HepG2 (cell line): ENCODE data around the gene GFRA1.

Source experiments
- CBFB ChIP-seq: sonication (generic); formaldehyde crosslinking; IDR thresholded peaks from 2 replicates; pipeline ENCODE4 v1.4.0; 2020; ENCODE audit warnings: missing genetic modification reagents
- CREM ChIP-seq, 2 experiments: sonication (generic) in 1 of 2; formaldehyde crosslinking in 1 of 2; IDR thresholded peaks; 2 replicates each; pipeline versions ENCODE4 v1.4.0 to v1.6.1; 2016 to 2020; ENCODE audit warnings: antibody characterized with exemption in 1 of 2, mild to moderate bottlenecking in 1 of 2, missing genetic modification reagents in 1 of 2
- EZH2 ChIP-seq: conservative IDR thresholded peaks from 2 replicates; pipeline ENCODE4 v1.6.1; 2012; ENCODE audit warnings: mild to moderate bottlenecking, low read depth, low read length, moderate library complexity
- HMGA1 ChIP-seq: sonication (generic); formaldehyde crosslinking; conservative IDR thresholded peaks from 2 replicates; pipeline ENCODE4 v1.4.0; 2020; ENCODE audit warnings: missing genetic modification reagents
- POLR2A ChIP-seq, 2 experiments: IDR thresholded peaks; 2 replicates each; pipeline ENCODE4 v1.6.1; 2011; ENCODE audit warnings: low read depth in 2 of 2, low read length in 2 of 2, mild to moderate bottlenecking in 1 of 2, moderate library complexity in 1 of 2; ENCODE audit not compliant: insufficient read depth in 1 of 2
- REXO4 ChIP-seq: sonication (generic); formaldehyde crosslinking; IDR thresholded peaks from 2 replicates; pipeline ENCODE4 v1.8.0; 2022; ENCODE audit warnings: missing genetic modification reagents, mild to moderate bottlenecking, borderline replicate concordance
- SP1 ChIP-seq, 2 experiments: fragments of 450-650 bp in 1 of 2; sonication (generic) in 1 of 2; formaldehyde crosslinking in 1 of 2; IDR thresholded peaks; 2 replicates each; pipeline versions ENCODE4 v1.4.0 to v1.6.1; 2016 to 2020; ENCODE audit warnings: missing genetic modification reagents in 1 of 2
- TCF7L2 ChIP-seq: IDR thresholded peaks from 2 replicates; pipeline ENCODE4 v1.6.1; 2011; ENCODE audit warnings: mild to moderate bottlenecking, low read depth, low read length, moderate library complexity
- ZNF274 ChIP-seq: sonication (generic); formaldehyde crosslinking; IDR thresholded peaks from 2 replicates; pipeline ENCODE4 v1.5.1; 2020; ENCODE audit warnings: mild to moderate bottlenecking, missing genetic modification reagents

- TF ChIP-seq CBFB (CRISPR knock-in tag) (no peak), REXO4 (no peak), TCF7L2 (no peak), EZH2 (no peak), ZNF274 (CRISPR knock-in tag) (no peak), CREM (IDR thresholded peaks at IDR 0.05) (no peak), CREM (CRISPR knock-in tag; IDR thresholded peaks at IDR 0.05) (no peak), POLR2A (IDR thresholded peaks at IDR 0.05; ENCODE audit: insufficient read depth in 1 of 2, low read depth in 2 of 2, low read length in 2 of 2) (no peak), SP1 (IDR thresholded peaks at IDR 0.05) (no peak), SP1 (CRISPR knock-in tag; IDR thresholded peaks at IDR 0.05) (no peak), HMGA1 (CRISPR knock-in tag) (no peak)
Measured at GRCh38 chr10:116055252-116055916, 217.6 kb downstream of the GFRA1 start.
